A549 (cell line): ENCODE measurements around the gene IGSF11. TPM values are rescaled to one million over a fixed set of nuclear protein-coding genes. Genes with fewer than 3 reads are reported as not detected.

Experiments used
- ATAC-seq, 2 experiments: fragments of 200-7000 bp in 1 of 2; fragments of >200 bp in 1 of 2; cut with Nextera tagmentation in 1 of 2; cut with Tn5 transposase in 1 of 2; 3 replicates each; pipeline versions ENCODE4 v1.8.0 to v1.9.1; 2018 to 2020; ENCODE audit warnings: mild to moderate bottlenecking in 1 of 2, moderate library complexity in 1 of 2
- CTCF ChIA-PET: fragments of 300-600 bp; sonication (Branson Sonifier 250); formaldehyde crosslinking; extraction: SDS; loops from one replicate; lab custom pipeline; 2021; ENCODE audit warnings: antibody characterized with exemption, inconsistent platforms; lab: Yijun Ruan, JAX
- POLR2A ChIA-PET: fragments of 350-600 bp; formaldehyde crosslinking; extraction: SDS; loops from one replicate; lab custom pipeline; 2021; ENCODE audit warnings: antibody characterized with exemption, inconsistent platforms; lab: Yijun Ruan, JAX
- DNase-seq, 2 experiments: peaks; one replicate each; pipeline versions ENCODE4 v3.0.0 to v3.0.0-alpha.2; 2011 to 2016; ENCODE audit warnings: low read depth in 1 of 2, low spot score in 1 of 2
- FAIRE-seq: peaks from 2 replicates; lab custom pipeline; 2011; peaks lifted over from hg19 to GRCh38; lab: Jason Lieb, UNC
- H3K27ac ChIP-seq, 2 experiments: fragments of >200 bp; sonication (Bioruptor Twin); formaldehyde crosslinking; 3 replicates each; pipeline ENCODE4 v1.5.1; 2016 to 2017
- H3K4me1 ChIP-seq: fragments of >200 bp; sonication (Bioruptor Twin); formaldehyde crosslinking; 3 replicates; pipeline ENCODE4 v1.6.1; 2016
- H3K4me2 ChIP-seq: fragments of >200 bp; sonication (Bioruptor Twin); formaldehyde crosslinking; 3 replicates; pipeline ENCODE4 v1.6.1; 2016
- H3K4me3 ChIP-seq: fragments of >200 bp; sonication (Bioruptor Twin); formaldehyde crosslinking; 3 replicates; pipeline ENCODE4 v1.5.1; 2016
- H3K9me3 ChIP-seq: fragments of >200 bp; sonication (Bioruptor Twin); formaldehyde crosslinking; 3 replicates; pipeline ENCODE4 v1.6.1; 2016
- BHLHE40 ChIP-seq: IDR thresholded peaks from 2 replicates; pipeline ENCODE4 v1.6.1; 2012; ENCODE audit warnings: low read depth, low read length, inconsistent platforms
- CBX2 ChIP-seq: fragments of 200-600 bp; sonication (generic); IDR thresholded peaks from 2 replicates; pipeline ENCODE4 v1.6.1; 2016; ENCODE audit warnings: low read depth, mild to moderate bottlenecking, borderline replicate concordance
- EHF ChIP-seq: fragments of 250-450 bp; sonication (Bioruptor Pico); IDR thresholded peaks from 2 replicates; pipeline ENCODE4 v1.5.0; 2020; ENCODE audit warnings: mild to moderate bottlenecking
- EHMT2 ChIP-seq: fragments of 200-600 bp; sonication (generic); IDR thresholded peaks from 2 replicates; pipeline ENCODE4 v1.6.1; 2016; ENCODE audit warnings: antibody characterized with exemption, low read depth, mild to moderate bottlenecking, moderate library complexity
- ESRRA ChIP-seq: fragments of 150-350 bp; IDR thresholded peaks from 2 replicates; pipeline ENCODE4 v1.6.1; 2014; ENCODE audit warnings: mild to moderate bottlenecking, low read length, borderline replicate concordance
- FOSB ChIP-seq: fragments of 250-450 bp; sonication (Bioruptor Pico); IDR thresholded peaks from 2 replicates; pipeline ENCODE4 v1.5.0; 2020; ENCODE audit warnings: mild to moderate bottlenecking, moderate library complexity
- FOSL2 ChIP-seq, 2 experiments: fragments of 450-650 bp in 1 of 2; fragments of >200 bp in 1 of 2; sonication (Bioruptor Twin) in 1 of 2; formaldehyde crosslinking; IDR thresholded peaks; 2 replicates each; pipeline versions ENCODE4 v1.5.0 to v1.6.1; 2016 to 2020; ENCODE audit warnings: mild to moderate bottlenecking in 1 of 2, moderate library complexity in 1 of 2
- FOXS1 ChIP-seq: fragments of 250-450 bp; sonication (Bioruptor Pico); IDR thresholded peaks from 2 replicates; pipeline ENCODE4 v1.5.0; 2020; ENCODE audit warnings: mild to moderate bottlenecking, moderate library complexity
- HES2 ChIP-seq: fragments of >200 bp; sonication (Bioruptor Twin); formaldehyde crosslinking; IDR thresholded peaks from 2 replicates; pipeline ENCODE4 v1.6.1; 2016
- JUN ChIP-seq, 2 experiments: fragments of >200 bp; sonication (Bioruptor Twin); formaldehyde crosslinking; IDR thresholded peaks; 2 replicates in 1 of 2; 3 replicates in 1 of 2; pipeline ENCODE4 v1.6.1; 2016 to 2017
- MAFK ChIP-seq: fragments of 450-650 bp; IDR thresholded peaks from 2 replicates; pipeline ENCODE4 v1.6.1; 2014; ENCODE audit not compliant: partially characterized antibody
- MYC ChIP-seq: IDR thresholded peaks from 2 replicates; pipeline ENCODE4 v1.6.1; 2012; ENCODE audit warnings: mild to moderate bottlenecking, inconsistent platforms, low read length, improper control_type of control experiment, borderline replicate concordance
- NFE2L2 ChIP-seq: fragments of 150-350 bp; conservative IDR thresholded peaks from 2 replicates; pipeline ENCODE4 v1.6.1; 2014; ENCODE audit warnings: low read length
- PHF8 ChIP-seq: fragments of 200-600 bp; sonication (generic); IDR thresholded peaks from 2 replicates; pipeline ENCODE4 v1.6.1; 2016; ENCODE audit warnings: low read depth, mild to moderate bottlenecking, antibody characterized with exemption, moderate library complexity, borderline replicate concordance
- POLR2A ChIP-seq: IDR thresholded peaks from 2 replicates; pipeline ENCODE4 v1.6.1; 2012; ENCODE audit warnings: mild to moderate bottlenecking, low read length
- TFCP2L1 ChIP-seq: fragments of 250-450 bp; sonication (Bioruptor Pico); IDR thresholded peaks from 2 replicates; pipeline ENCODE4 v1.5.0; 2021; ENCODE audit warnings: mild to moderate bottlenecking
- TP53 ChIP-seq: fragments of 250-450 bp; sonication (Bioruptor Pico); IDR thresholded peaks from 2 replicates; pipeline ENCODE4 v1.5.0; 2021; ENCODE audit warnings: mild to moderate bottlenecking, moderate library complexity
- ZC3H11A ChIP-seq: fragments of 450-650 bp; IDR thresholded peaks from 2 replicates; pipeline ENCODE4 v1.6.1; 2014; ENCODE audit warnings: antibody characterized with exemption, mild to moderate bottlenecking
- ZFP36 ChIP-seq: fragments of 450-650 bp; IDR thresholded peaks from 2 replicates; pipeline ENCODE4 v1.6.1; 2014; ENCODE audit warnings: borderline replicate concordance; ENCODE audit not compliant: partially characterized antibody
- ZSCAN20 ChIP-seq: fragments of 250-450 bp; sonication (Bioruptor Pico); IDR thresholded peaks from 2 replicates; pipeline ENCODE4 v1.8.0; 2022; ENCODE audit warnings: mild to moderate bottlenecking, moderate library complexity
- WGBS: methylation state at CpG from one replicate; pipeline ENCODE4 v1.1.6; 2017; ENCODE audit errors: missing lambda C conversion rate; 5-methylcytosine and 5-hydroxymethylcytosine counted together
- polyA plus RNA-seq, 4 experiments: library from polyadenylated mRNA; depleted of rRNA in 3 of 4; stranded (reverse); fragments of >200 nt; fragmentation: RNase III in 1 of 4; extraction: RNeasy Plus Mini Kit Qiagen cat#74134 plus additional on column Dnase treatment in 1 of 4; gene quantifications; 2 replicates in 3 of 4; 3 replicates in 1 of 4; pipeline ENCODE4 v1.2.3, GENCODE V29; 2011 to 2017
- TF ChIP-seq, protein P1 (sequence below): fragments of 450-650 bp; IDR thresholded peaks from 2 replicates; pipeline ENCODE4 v1.6.1; 2014; ENCODE audit warnings: antibody characterized with exemption
- TF ChIP-seq, protein P2 (sequence below): IDR thresholded peaks from 2 replicates; pipeline ENCODE4 v1.6.1; 2012
- TF ChIP-seq, protein P3 (sequence below): fragments of 200-600 bp; sonication (generic); IDR thresholded peaks from 2 replicates; pipeline ENCODE4 v1.6.1; 2016; ENCODE audit warnings: antibody characterized with exemption, mild to moderate bottlenecking, moderate library complexity

Gene IGSF11
- polyA plus RNA-seq, 2 of the 4 experiments (the other 2 are of a cell fraction): 5.2 to 21.7 TPM

DNA sequence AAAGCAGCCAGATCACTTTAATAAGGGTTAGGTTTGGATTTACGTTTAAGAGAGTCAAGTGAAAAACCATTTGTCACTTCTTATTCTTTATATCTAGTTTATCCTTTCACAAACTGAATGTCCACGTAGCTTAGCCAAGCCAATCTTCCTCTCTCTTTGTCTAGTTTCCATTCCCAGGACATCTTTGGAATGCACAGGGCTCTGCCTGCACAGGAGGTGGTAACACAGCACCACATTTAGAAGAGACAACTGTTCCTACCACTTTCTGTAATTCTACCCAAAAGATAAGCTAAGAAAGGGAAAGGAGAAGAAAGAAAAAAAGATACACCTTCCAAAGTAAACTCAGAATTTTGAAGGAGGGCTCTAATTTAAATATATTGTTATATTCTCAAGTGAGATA, 67.9 kb downstream of the IGSF11 start:
- ChIA-PET CTCF (interaction anchor here (0.7 kb wide), 1 partner anchor 68 kb away, joined by 3 read pairs; the partner anchor contains the start of gene IGSF11), POLR2A (no interaction called here)
- DNase-seq (no peak), ATAC-seq (no peak), FAIRE-seq (no peak)
- H3K9me3 ChIP-seq: no peaks in the 10 kb centered on the region
- TF ChIP-seq BHLHE40 (no peak), HES2 (no peak), ZFP36 (no peak), MAFK (no peak), MYC (no peak), NFE2L2 (no peak), TFCP2L1 (no peak), ESRRA (no peak)
- TF ChIP-seq, protein P1, sequence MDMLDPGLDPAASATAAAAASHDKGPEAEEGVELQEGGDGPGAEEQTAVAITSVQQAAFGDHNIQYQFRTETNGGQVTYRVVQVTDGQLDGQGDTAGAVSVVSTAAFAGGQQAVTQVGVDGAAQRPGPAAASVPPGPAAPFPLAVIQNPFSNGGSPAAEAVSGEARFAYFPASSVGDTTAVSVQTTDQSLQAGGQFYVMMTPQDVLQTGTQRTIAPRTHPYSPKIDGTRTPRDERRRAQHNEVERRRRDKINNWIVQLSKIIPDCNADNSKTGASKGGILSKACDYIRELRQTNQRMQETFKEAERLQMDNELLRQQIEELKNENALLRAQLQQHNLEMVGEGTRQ: no peak
- TF ChIP-seq, protein P2, sequence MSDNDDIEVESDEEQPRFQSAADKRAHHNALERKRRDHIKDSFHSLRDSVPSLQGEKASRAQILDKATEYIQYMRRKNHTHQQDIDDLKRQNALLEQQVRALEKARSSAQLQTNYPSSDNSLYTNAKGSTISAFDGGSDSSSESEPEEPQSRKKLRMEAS: no peak
- no peak overlapping the region for H3K27ac ChIP-seq
- WGBS: 75% methylated on average over 2 of the region's 2 CpGs
- H3K4me1 ChIP-seq: no peaks in the 10 kb centered on the region
- no peak overlapping the region for H3K4me2 ChIP-seq
- H3K4me3 ChIP-seq: no peak overlapping the region

GRCh38 chr3:118963711-118964110, 70.9 kb downstream of the IGSF11 start:
- no peak for DNase-seq
- H3K9me3 ChIP-seq: no peaks in the 10 kb centered on the region
- H3K4me1 ChIP-seq: 0 out of 3 replicates have a peak, but pooled peaks cover 4% of the 10 kb centered on the region
- H3K4me2 ChIP-seq: no peak overlapping the region
- ATAC-seq: no peak
- CTCF ChIA-PET: no interaction called here
- no peak overlapping the region for H3K27ac ChIP-seq
- H3K4me3 ChIP-seq: no peak overlapping the region
- WGBS: 54% methylated on average over 1 of the region's 1 CpG
- no peak for TF ChIP-seq PHF8
- no peak for TF ChIP-seq TP53 (CRISPR knock-in tag)
- POLR2A ChIA-PET: no interaction called here
- no peak for FAIRE-seq

- FAIRE-seq (no peak), DNase-seq (no peak), ATAC-seq (no peak)
- 93% methylated on average over 2 of the region's 2 CpGs for WGBS
- Histone ChIP-seq H3K27ac (no peak overlapping the region), H3K9me3 (no peaks in the 10 kb centered on the region), H3K4me3 (no peak overlapping the region), H3K4me1 (0 out of 3 replicates have a peak, but pooled peaks cover 4% of the 10 kb centered on the region), H3K4me2 (no peak overlapping the region)
- CTCF ChIA-PET: interaction anchor here (0.7 to 1.3 kb wide), 3 partner anchors 39 to 78 kb away, joined by 3 read pairs; partner anchors contain the start of gene IGSF11
- TF ChIP-seq CBX2 (no peak), FOSL2 (IDR thresholded peaks at IDR 0.05) (no peak), FOSL2 (CRISPR knock-in tag; IDR thresholded peaks at IDR 0.05) (no peak), JUN (IDR thresholded peaks at IDR 0.05) (no peak), MYC (no peak), MAFK (no peak), FOXS1 (CRISPR knock-in tag) (no peak), FOSB (CRISPR knock-in tag) (no peak), POLR2A (no peak), ZC3H11A (no peak), EHMT2 (no peak), EHF (CRISPR knock-in tag) (no peak), ZSCAN20 (CRISPR knock-in tag) (no peak)
- TF ChIP-seq, protein P3, sequence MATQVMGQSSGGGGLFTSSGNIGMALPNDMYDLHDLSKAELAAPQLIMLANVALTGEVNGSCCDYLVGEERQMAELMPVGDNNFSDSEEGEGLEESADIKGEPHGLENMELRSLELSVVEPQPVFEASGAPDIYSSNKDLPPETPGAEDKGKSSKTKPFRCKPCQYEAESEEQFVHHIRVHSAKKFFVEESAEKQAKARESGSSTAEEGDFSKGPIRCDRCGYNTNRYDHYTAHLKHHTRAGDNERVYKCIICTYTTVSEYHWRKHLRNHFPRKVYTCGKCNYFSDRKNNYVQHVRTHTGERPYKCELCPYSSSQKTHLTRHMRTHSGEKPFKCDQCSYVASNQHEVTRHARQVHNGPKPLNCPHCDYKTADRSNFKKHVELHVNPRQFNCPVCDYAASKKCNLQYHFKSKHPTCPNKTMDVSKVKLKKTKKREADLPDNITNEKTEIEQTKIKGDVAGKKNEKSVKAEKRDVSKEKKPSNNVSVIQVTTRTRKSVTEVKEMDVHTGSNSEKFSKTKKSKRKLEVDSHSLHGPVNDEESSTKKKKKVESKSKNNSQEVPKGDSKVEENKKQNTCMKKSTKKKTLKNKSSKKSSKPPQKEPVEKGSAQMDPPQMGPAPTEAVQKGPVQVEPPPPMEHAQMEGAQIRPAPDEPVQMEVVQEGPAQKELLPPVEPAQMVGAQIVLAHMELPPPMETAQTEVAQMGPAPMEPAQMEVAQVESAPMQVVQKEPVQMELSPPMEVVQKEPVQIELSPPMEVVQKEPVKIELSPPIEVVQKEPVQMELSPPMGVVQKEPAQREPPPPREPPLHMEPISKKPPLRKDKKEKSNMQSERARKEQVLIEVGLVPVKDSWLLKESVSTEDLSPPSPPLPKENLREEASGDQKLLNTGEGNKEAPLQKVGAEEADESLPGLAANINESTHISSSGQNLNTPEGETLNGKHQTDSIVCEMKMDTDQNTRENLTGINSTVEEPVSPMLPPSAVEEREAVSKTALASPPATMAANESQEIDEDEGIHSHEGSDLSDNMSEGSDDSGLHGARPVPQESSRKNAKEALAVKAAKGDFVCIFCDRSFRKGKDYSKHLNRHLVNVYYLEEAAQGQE: no peak
- POLR2A ChIA-PET: no interaction called here
Measured at GRCh38 chr3:118960876-118961450, 73.7 kb downstream of the IGSF11 start.
